Prostate gland (tissue), 2 donors: Measurements from ENCODE around the gene BRINP2. TPM values are rescaled to one million over a fixed set of nuclear protein-coding genes. Genes with fewer than 3 reads are reported as not detected.

Experiments
- DNase-seq: peaks from one replicate; pipeline ENCODE4 v3.0.0-alpha.2; 2019; ENCODE audit warnings: low spot score
- H3K27ac ChIP-seq, 2 donors: fragments of 200-600 bp; sonication (generic); 2 replicates each; pipeline ENCODE4 v1.5.1; 2017 to 2019
- H3K27me3 ChIP-seq: fragments of 200-600 bp; sonication (generic); replicated peaks from 2 replicates; pipeline ENCODE4 v1.5.1; 2019; ENCODE audit not compliant: insufficient read depth
- H3K36me3 ChIP-seq, 2 donors: fragments of 200-600 bp; sonication (generic); 1 replicate in 1 of 2; 2 replicates in 1 of 2; pipeline versions ENCODE4 v1.5.1 to v1.8.1; 2017 to 2019
- H3K4me1 ChIP-seq: fragments of 200-600 bp; sonication (generic); replicated peaks from 2 replicates; pipeline ENCODE4 v1.5.1; 2019
- H3K4me3 ChIP-seq, 2 donors: fragments of 200-600 bp; sonication (generic); 2 replicates each; pipeline ENCODE4 v1.5.1; 2017 to 2019
- H3K9me3 ChIP-seq: fragments of 200-600 bp; sonication (generic); 2 replicates; pipeline ENCODE4 v1.5.1; 2017
- POLR2A ChIP-seq: fragments of 450-650 bp; IDR thresholded peaks from one replicate; pipeline ENCODE4 v1.6.1; 2016; ENCODE audit warnings: antibody characterized with exemption, mild to moderate bottlenecking
- POLR2AphosphoS5 ChIP-seq: sonication (generic); formaldehyde crosslinking; IDR thresholded peaks from one replicate; pipeline ENCODE4 v1.6.1; 2017; ENCODE audit warnings: antibody characterized with exemption
- WGBS: methylation state at CpG from one replicate; pipeline ENCODE4 v1.1.5; 2018; 5-methylcytosine and 5-hydroxymethylcytosine counted together
- intact Hi-C: fragments of 100-400 bp; cut with DNase I; formaldehyde crosslinking; loops from one replicate; pipeline ENCODE4 v1.14.2; 2022
- total RNA-seq, 2 donors: library from RNA; depleted of rRNA; stranded (reverse); fragments of >200 nt; gene quantifications; one replicate each; pipeline ENCODE4 v1.1.0, GENCODE V29; 2016
- TF ChIP-seq, protein P1 (sequence below), 4 experiments: fragments of 200-600 bp in 2 of 4; fragments of 450-650 bp in 2 of 4; sonication (generic) in 2 of 4; IDR thresholded peaks; 1 replicate in 3 of 4; 2 replicates in 1 of 4; pipeline ENCODE4 v1.5.1; 2016 to 2019; ENCODE audit warnings: antibody characterized with exemption in 4 of 4, mild to moderate bottlenecking in 2 of 4, moderate library complexity in 2 of 4

Gene BRINP2
- total RNA-seq, 2 donors from 2014 or later: 2.3 TPM; not detected in 1

GRCh38 chr1:177183836-177184235, 13.1 kb downstream of the BRINP2 start:
- H3K27me3 ChIP-seq: peaks cover 3% of the 10 kb centered on the region
- no peaks in the 10 kb centered on the region for H3K4me1 ChIP-seq
- no peaks in the 10 kb centered on the region for H3K9me3 ChIP-seq
- no peak overlapping the region for H3K27ac ChIP-seq
- 54% methylated on average over 2 of the region's 2 CpGs for WGBS
- H3K36me3 ChIP-seq: no peaks in the 10 kb centered on the region
- TF ChIP-seq, protein P1, sequence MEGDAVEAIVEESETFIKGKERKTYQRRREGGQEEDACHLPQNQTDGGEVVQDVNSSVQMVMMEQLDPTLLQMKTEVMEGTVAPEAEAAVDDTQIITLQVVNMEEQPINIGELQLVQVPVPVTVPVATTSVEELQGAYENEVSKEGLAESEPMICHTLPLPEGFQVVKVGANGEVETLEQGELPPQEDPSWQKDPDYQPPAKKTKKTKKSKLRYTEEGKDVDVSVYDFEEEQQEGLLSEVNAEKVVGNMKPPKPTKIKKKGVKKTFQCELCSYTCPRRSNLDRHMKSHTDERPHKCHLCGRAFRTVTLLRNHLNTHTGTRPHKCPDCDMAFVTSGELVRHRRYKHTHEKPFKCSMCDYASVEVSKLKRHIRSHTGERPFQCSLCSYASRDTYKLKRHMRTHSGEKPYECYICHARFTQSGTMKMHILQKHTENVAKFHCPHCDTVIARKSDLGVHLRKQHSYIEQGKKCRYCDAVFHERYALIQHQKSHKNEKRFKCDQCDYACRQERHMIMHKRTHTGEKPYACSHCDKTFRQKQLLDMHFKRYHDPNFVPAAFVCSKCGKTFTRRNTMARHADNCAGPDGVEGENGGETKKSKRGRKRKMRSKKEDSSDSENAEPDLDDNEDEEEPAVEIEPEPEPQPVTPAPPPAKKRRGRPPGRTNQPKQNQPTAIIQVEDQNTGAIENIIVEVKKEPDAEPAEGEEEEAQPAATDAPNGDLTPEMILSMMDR (IDR thresholded peaks at IDR 0.05): no peak
- no peak for TF ChIP-seq POLR2A
- no peak for TF ChIP-seq POLR2AphosphoS5
- DNase-seq: no peak
- intact Hi-C loops: loop anchor here (2.0 to 5.0 kb wide), 2 partner anchors 285 to 763 kb away; no protein-coding TSS in a partner anchor
- no peak overlapping the region for H3K4me3 ChIP-seq

DNA sequence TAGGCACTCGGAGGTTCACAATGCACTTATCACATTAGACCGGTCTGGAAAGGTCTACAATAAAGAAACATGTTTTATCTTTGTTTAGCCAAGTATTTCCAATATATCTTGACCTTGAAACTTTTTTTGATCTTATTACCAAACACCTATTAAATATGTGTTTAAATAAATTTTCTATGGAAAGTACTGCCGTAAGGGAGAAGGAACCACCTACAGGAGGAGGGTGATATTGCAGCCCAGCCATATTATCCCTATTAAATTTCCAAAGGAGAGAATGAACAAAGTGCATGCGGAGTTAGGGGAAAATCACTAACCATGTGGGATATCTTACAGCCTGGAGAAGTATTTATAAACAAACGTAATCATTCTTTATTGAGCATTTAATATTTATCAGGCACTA, 14.5 kb downstream of the BRINP2 start:
- WGBS: 82% methylated on average over 5 of the region's 5 CpGs
- no peak for TF ChIP-seq POLR2A
- TF ChIP-seq, protein P1 (IDR thresholded peaks at IDR 0.05): peak in 2 of 4 experiments; percentile 20 to 21
- no peaks in the 10 kb centered on the region for H3K4me1 ChIP-seq
- DNase-seq: no peak
- no peak overlapping the region for H3K27ac ChIP-seq
- H3K9me3 ChIP-seq: no peaks in the 10 kb centered on the region
- peaks cover 3% of the 10 kb centered on the region for H3K27me3 ChIP-seq
- no peaks in the 10 kb centered on the region for H3K36me3 ChIP-seq
- intact Hi-C loops: no loop called here
- no peak overlapping the region for H3K4me3 ChIP-seq

DNA sequence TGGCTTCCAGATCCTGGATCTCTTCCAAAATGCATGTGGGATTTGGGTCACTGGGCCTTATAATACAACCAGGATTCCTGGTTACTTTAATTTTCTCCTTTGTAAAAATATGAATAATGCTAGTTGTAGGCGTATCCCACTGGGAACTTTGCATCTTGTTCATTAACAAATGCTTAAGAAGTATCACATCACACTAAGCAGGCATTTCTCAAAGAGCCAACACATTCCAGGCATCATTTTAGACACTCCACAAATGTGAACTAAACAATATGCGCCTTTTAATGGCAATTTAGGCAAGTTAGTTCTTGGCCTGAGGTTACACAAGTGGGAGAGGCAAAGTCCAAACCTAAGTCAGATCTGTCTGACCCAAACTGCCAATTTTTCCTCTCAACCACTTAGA, 15.9 kb downstream of the BRINP2 start:
- Histone ChIP-seq H3K27me3 (peaks cover under 1% of the 10 kb centered on the region), H3K4me3 (no peak overlapping the region), H3K9me3 (no peaks in the 10 kb centered on the region), H3K4me1 (no peaks in the 10 kb centered on the region), H3K36me3 (no peaks in the 10 kb centered on the region), H3K27ac (no peak overlapping the region)
- DNase-seq: no peak
- no peak for TF ChIP-seq POLR2A
- TF ChIP-seq, protein P1 (IDR thresholded peaks at IDR 0.05): no peak
- TF ChIP-seq POLR2AphosphoS5: no peak
- WGBS: 89% methylated on average over 2 of the region's 2 CpGs
- intact Hi-C loops: no loop called here

GRCh38 chr1:177190308-177190970, 19.7 kb downstream of the BRINP2 start:
- Histone ChIP-seq H3K36me3 (no peaks in the 10 kb centered on the region), H3K4me3 (no peak overlapping the region), H3K9me3 (no peaks in the 10 kb centered on the region), H3K27me3 (no peaks in the 10 kb centered on the region), H3K4me1 (no peaks in the 10 kb centered on the region), H3K27ac (no peak overlapping the region)
- no peak for DNase-seq
- intact Hi-C loops: no loop called here
- 58% methylated on average over 3 of the region's 3 CpGs for WGBS
- TF ChIP-seq POLR2AphosphoS5: no peak
- no peak for TF ChIP-seq POLR2A
- TF ChIP-seq, protein P1 (IDR thresholded peaks at IDR 0.05): no peak

GRCh38 chr1:177198243-177198642, 27.5 kb downstream of the BRINP2 start:
- intact Hi-C loops: no loop called here
- no peaks in the 10 kb centered on the region for H3K27me3 ChIP-seq
- H3K36me3 ChIP-seq: no peaks in the 10 kb centered on the region
- H3K9me3 ChIP-seq: no peaks in the 10 kb centered on the region
- no peak overlapping the region for H3K4me3 ChIP-seq
- no peaks in the 10 kb centered on the region for H3K4me1 ChIP-seq
- 84% methylated on average over 2 of the region's 2 CpGs for WGBS
- H3K27ac ChIP-seq: no peak overlapping the region
- TF ChIP-seq, protein P1 (IDR thresholded peaks at IDR 0.05): no peak
- TF ChIP-seq POLR2A: no peak
- TF ChIP-seq POLR2AphosphoS5: no peak
- no peak for DNase-seq
